Measurements from ENCODE around the gene CRADD.
A peak's percentile ranks its signal among the peaks of the same experiment; 100 is the strongest.
"Not testable (repeated sequence)": the region's sequence is repeated elsewhere in the genome, so short reads cannot be mapped to it uniquely, and the experiment has no call there.

Gene CRADD

GRCh38 chr12:93794738-93795137 lies 117.6 kb downstream of the CRADD start:
- TF ChIP-seq, protein P1, sequence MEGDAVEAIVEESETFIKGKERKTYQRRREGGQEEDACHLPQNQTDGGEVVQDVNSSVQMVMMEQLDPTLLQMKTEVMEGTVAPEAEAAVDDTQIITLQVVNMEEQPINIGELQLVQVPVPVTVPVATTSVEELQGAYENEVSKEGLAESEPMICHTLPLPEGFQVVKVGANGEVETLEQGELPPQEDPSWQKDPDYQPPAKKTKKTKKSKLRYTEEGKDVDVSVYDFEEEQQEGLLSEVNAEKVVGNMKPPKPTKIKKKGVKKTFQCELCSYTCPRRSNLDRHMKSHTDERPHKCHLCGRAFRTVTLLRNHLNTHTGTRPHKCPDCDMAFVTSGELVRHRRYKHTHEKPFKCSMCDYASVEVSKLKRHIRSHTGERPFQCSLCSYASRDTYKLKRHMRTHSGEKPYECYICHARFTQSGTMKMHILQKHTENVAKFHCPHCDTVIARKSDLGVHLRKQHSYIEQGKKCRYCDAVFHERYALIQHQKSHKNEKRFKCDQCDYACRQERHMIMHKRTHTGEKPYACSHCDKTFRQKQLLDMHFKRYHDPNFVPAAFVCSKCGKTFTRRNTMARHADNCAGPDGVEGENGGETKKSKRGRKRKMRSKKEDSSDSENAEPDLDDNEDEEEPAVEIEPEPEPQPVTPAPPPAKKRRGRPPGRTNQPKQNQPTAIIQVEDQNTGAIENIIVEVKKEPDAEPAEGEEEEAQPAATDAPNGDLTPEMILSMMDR (IDR thresholded peaks at IDR 0.05; ENCODE audit: low read depth, low read length): no peak
- no peak for DNase-seq (ENCODE audit: extremely low read depth, low read depth)

DNA sequence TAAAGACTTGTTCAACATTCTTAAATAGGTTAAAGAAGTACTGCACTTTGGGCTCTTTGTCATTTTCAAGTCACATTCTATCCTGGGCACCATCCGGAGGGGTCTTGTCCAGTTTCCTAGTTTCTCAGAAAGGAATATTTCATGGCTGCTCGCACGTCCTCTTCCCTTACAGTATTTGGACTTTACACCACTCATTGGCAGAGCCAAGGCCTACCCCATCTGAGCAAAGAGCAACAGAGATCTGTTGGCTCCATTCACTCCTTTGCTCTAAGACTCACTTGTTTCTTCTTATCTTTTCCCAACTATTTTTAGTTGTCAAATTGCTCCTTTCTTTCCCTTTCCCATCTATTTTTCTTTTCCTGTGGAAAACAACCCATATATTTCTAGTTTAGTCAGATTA lies 118.2 kb downstream of the CRADD start:
- no peak for DNase-seq (ENCODE audit: extremely low read depth, low read depth)
- TF ChIP-seq, protein P1 (IDR thresholded peaks at IDR 0.05; ENCODE audit: low read depth, low read length): no peak

DNA sequence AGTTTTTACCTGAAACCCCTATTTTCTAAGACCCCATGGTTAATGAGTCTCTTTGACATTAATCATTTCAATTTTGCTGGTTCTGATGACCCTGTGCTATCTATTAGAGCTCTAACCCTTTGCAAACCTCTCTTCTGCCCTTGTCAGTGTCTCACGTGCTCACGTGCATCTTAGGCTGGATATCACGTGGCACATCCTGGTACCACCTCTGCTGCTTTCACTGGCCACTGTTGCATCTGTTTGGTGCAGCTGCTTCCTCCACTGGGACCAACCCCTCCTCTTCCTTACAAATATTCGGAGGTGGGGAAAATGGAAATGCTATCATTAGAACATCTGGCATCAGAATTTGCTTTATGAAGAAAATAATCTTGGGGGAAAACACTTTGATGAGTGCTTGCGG lies 119.6 kb downstream of the CRADD start:
- DNase-seq (ENCODE audit: extremely low read depth, low read depth): no peak
- TF ChIP-seq, protein P1 (IDR thresholded peaks at IDR 0.05; ENCODE audit: low read depth, low read length): no peak

DNA sequence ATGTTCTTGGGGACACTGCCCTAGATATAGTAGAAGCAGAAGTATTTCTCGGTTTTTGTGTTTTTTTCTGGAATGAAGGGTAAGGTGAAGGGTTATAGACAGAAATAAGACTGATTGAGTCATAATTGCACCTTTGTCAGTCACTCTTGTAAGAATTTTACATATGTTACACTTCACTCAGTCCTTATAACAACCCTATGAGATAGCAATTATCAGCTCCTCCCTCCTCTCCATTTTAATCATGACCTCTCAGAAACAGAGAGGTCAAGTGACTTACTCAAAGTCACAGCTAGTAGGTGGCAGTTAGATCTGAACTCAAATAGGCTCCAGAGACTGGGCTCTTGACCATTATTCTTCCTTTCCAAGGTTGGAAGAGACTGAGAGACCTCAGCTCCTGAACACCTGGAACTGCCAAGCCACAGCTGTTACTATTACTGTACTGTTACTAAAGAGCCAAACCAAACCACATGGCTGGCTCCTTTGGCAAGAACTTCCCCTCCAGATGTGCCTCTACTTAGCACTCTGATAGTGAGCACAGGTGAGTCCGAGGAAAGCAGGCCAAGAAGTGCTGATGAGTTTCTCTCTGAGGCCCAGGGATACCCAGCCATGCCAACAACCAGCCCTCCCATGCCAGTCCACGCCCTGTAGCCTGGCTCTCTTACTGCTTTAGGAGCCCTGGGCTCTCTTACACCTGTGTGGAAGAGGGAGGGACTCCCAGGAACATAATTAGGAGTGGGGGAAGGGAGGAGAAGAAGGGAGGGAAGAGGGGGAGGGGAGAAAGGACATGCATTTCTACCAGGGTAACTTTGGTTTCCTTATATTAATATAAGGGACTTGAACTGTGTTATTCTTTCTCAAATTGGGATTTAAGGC lies 121.3 kb downstream of the CRADD start:
- DNase-seq (ENCODE audit: extremely low read depth, low read depth): no peak
- TF ChIP-seq, protein P1 (IDR thresholded peaks at IDR 0.05; ENCODE audit: low read depth, low read length): no peak

- not testable (repeated sequence) for DNase-seq (ENCODE audit: extremely low read depth, low read depth)
Observed at GRCh38 chr12:93801666-93802065, 124.5 kb downstream of the CRADD start.

DNA sequence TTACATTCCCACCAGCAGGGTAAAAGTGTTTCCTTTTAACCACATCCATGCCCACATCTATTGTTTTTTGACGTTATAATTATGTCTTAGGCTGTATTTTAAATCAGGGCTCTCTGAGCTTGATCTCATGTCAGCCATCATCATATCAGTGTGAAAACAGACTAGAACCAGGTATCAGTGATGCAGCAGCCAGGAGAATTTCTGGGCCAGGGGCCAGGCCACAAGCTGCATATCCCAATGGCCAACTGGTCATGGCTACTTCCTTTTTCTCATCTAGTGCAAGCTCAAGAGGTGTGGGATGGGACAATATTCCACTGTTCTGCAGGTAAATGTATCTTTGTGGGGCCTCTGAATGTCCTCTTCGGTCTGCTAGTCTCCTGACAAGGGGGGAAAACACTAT lies 125.1 kb downstream of the CRADD start:
- DNase-seq (ENCODE audit: extremely low read depth, low read depth): no peak
- TF ChIP-seq, protein P1 (IDR thresholded peaks at IDR 0.05; ENCODE audit: low read depth, low read length): no peak

GRCh38 chr12:93802698-93803423 lies 125.7 kb downstream of the CRADD start:
- TF ChIP-seq, protein P1 (IDR thresholded peaks at IDR 0.05; ENCODE audit: low read depth, low read length): peak; percentile 54
- no peak for DNase-seq (ENCODE audit: extremely low read depth, low read depth)
